NB4 (cell line): ENCODE data around the gene THRA.
A peak's percentile ranks its signal among the peaks of the same experiment; 100 is the strongest.

ENCODE experiments used
- DNase-seq: peaks from one replicate; pipeline ENCODE4 v3.0.0; 2010; ENCODE audit warnings: low read depth
- H3K4me3 ChIP-seq: one replicate; pipeline ENCODE4 v1.5.1; 2011; ENCODE audit warnings: mild to moderate bottlenecking, low read depth, low read length, moderate library complexity
- MYC ChIP-seq: IDR thresholded peaks from 2 replicates; pipeline ENCODE4 v1.6.1; 2011; ENCODE audit warnings: low read depth, low read length
- POLR2A ChIP-seq: IDR thresholded peaks from 2 replicates; pipeline ENCODE4 v1.6.1; 2011; ENCODE audit warnings: mild to moderate bottlenecking; ENCODE audit not compliant: insufficient read length; ENCODE audit errors: extremely low read depth
- TF ChIP-seq, protein P1 (sequence below): IDR thresholded peaks from 2 replicates; pipeline ENCODE4 v1.6.1; 2011; ENCODE audit warnings: low read depth, low read length
- TF ChIP-seq, protein P2 (sequence below): IDR thresholded peaks from one replicate; pipeline ENCODE4 v1.5.1; 2012; ENCODE audit warnings: low read depth, low read length

Gene THRA

DNA sequence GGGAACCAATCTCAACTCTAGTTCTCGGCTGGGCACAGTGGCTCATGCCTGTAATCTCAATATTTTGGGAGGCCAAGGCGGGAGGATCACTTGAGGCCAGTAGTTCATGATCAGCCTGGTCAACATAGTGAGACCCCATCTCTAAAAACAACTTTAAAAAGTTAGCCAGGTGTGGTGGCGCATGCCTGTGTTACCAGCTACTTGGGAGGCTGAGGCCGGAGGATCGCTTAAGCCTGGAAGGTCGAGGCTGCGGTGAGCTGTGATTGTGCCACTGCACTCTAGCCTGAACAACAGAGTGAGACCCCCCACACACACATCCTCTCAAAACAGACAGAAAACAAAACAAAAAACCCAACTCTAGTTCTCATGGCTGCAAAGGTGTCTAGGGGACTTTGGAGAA, 4.9 kb downstream of the THRA start:
- no peak for DNase-seq
- no peak overlapping the region for H3K4me3 ChIP-seq
- TF ChIP-seq MYC (no peak), POLR2A (no peak)
- TF ChIP-seq, protein P1, sequence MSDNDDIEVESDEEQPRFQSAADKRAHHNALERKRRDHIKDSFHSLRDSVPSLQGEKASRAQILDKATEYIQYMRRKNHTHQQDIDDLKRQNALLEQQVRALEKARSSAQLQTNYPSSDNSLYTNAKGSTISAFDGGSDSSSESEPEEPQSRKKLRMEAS = no peak
- TF ChIP-seq, protein P2, sequence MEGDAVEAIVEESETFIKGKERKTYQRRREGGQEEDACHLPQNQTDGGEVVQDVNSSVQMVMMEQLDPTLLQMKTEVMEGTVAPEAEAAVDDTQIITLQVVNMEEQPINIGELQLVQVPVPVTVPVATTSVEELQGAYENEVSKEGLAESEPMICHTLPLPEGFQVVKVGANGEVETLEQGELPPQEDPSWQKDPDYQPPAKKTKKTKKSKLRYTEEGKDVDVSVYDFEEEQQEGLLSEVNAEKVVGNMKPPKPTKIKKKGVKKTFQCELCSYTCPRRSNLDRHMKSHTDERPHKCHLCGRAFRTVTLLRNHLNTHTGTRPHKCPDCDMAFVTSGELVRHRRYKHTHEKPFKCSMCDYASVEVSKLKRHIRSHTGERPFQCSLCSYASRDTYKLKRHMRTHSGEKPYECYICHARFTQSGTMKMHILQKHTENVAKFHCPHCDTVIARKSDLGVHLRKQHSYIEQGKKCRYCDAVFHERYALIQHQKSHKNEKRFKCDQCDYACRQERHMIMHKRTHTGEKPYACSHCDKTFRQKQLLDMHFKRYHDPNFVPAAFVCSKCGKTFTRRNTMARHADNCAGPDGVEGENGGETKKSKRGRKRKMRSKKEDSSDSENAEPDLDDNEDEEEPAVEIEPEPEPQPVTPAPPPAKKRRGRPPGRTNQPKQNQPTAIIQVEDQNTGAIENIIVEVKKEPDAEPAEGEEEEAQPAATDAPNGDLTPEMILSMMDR = no peak

DNA sequence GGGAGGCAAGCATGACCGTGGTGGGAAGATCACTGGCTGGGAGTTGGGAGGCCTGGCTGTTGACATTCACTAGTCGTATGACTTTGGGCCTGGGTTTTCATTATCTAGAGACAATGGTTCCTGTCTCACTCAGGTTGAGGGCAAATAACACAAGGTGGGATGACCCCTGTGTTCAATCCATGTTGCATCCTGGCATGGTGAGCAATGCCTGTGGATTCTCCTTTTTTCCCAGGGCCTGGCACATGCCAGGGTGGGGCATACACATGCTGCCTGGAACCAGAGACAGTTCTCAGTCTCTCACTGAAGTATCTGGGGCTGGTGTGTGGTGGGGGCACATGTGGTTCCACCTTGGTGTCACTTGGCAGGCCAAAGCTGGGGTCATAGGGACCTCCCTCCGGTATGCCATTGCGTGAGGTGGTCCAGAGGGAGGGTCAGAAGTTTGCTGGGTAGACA, 5.4 kb downstream of the THRA start:
- no peak overlapping the region for H3K4me3 ChIP-seq
- no peak for TF ChIP-seq MYC
- TF ChIP-seq, protein P1 = no peak
- no peak for TF ChIP-seq POLR2A
- TF ChIP-seq, protein P2 = no peak
- peak; percentile 4 for DNase-seq

DNA sequence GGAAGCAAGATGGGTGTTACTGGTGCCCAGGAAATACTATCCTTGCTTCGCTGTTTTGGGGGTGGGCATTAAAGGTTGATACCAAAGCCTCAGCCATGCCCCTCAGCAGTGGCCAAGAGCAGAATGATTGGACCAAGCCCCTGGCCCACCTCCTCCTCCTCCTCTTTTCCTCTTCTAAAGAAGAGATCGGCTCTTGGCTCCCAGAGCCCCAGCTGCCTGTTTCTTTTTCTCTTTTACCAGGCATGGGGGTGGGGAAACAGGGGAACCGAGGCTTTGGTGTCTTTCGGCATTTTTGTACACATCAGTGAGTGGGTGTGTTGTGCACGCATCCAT, 5.8 kb downstream of the THRA start:
- TF ChIP-seq, protein P1 = no peak
- TF ChIP-seq MYC (no peak), POLR2A (no peak)
- TF ChIP-seq, protein P2 = no peak
- no peak for DNase-seq
- no peak overlapping the region for H3K4me3 ChIP-seq

DNA sequence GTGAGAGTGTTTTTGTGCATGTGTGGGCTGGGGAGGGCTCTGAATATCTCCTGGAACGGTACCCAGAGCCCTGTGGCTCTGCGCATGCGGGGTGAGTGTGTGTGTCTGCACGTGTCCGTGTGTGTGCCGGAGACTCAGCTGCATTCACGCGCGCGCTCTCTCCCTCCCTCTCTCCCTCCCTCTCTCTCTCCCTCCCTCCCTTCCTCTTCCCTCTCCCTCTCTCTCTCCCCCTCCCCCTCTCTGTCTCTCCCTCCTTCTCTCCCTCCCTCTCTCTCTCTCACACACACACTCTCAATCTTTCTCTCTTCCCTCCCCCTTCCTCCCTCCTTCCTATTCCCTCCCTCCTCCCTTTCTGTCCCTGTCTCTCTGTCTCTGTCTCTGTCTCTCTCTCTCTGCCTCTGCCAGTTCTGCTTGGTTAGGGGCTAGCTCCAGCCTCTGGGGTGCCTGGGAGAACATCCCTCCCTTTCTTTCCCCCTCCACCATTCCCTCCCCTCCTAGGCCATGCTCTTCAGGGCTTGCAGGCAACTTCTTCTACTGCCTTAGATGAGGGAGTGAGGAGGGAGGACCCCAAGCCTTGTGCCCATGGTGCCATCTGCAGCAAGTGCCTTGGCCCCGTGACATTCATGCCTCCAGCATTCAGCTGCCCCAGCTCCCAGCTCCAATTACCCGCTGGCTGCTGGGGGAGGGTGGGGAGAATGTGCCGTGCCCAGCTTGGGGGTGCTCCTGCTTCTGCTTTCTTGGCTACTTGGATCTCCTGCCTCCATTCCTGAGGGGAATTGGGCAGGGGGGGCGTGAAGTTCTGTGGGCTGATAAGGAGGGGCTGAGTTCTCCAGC, 6.4 kb downstream of the THRA start:
- H3K4me3 ChIP-seq = no peak overlapping the region
- DNase-seq = peak; percentile 50
- TF ChIP-seq, protein P2 = no peak
- TF ChIP-seq, protein P1 = no peak
- TF ChIP-seq POLR2A (no peak), MYC (no peak)

DNA sequence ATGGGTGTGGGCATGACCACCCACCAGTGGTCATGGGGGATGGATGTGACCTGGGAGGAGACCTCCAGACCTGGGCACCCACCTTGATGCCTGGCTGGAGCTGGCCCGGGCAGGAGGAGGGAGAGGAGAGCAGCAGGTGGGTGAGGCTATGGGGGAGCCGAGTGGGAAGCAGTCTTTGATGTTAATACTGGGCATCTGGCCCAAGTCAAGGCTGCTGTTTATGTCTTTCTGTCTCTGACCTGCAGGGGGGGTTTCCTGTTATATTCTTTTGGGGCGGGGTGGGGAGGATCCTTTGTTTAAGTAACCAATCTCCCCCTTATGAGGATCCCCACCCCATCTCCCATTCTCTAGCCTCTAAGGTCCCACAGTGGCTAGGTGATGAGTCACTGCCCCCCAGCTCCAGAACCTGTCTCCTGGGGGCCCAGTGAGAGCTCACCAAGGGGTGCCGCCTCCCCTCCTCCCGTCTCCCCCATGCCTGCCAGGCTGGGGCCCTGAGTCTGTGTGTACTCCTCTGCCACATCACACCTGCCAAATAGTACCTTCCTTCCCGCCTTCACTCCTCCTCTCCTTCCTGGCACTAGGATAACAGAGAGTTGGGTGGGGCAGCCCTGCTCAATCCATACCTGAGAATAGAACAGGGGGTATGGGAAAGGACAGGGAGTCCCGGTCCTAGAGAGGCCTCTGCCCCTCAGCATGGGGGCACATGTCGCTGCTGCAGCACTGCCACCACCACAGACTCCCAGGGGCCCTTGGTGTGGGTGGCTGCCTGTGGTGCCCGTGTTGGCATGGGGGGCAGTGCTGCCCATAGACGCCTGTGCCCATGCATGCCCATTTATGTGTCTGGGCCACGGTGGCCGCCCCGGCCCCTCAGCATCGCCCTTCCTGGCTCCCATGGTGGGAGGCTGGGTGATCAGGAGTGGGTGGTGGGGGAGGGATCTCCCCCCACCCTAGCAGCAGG, 7.3 kb downstream of the THRA start:
- no peak for TF ChIP-seq POLR2A
- TF ChIP-seq, protein P1 = no peak
- TF ChIP-seq MYC = no peak
- TF ChIP-seq, protein P2 = peak; percentile 22
- H3K4me3 ChIP-seq = no peak overlapping the region
- peak; percentile 62 for DNase-seq
